Osteoblast (primary cell): ENCODE results near the gene HMGCS2. TPM values are rescaled to one million over a fixed set of nuclear protein-coding genes. Genes with fewer than 3 reads are reported as not detected.

Experiments used
- DNase-seq: peaks from one replicate; pipeline ENCODE4 v3.0.0; 2011; ENCODE audit warnings: low spot score, mixed read lengths; ENCODE audit not compliant: insufficient read length; ENCODE audit errors: missing footprints
- H2AFZ ChIP-seq: 2 replicates; pipeline ENCODE4 v1.6.0; 2011; ENCODE audit warnings: mild to moderate bottlenecking, low read length
- H3K27ac ChIP-seq: 2 replicates; pipeline ENCODE4 v1.5.1; 2011; ENCODE audit warnings: mild to moderate bottlenecking, low read depth, low read length, moderate library complexity
- H3K27me3 ChIP-seq: 2 replicates; pipeline ENCODE4 v1.6.0; 2012; ENCODE audit warnings: mild to moderate bottlenecking, control low read depth, inconsistent platforms, low read length, moderate library complexity; ENCODE audit not compliant: insufficient read depth
- H3K36me3 ChIP-seq: 2 replicates; pipeline ENCODE4 v1.5.1; 2011; ENCODE audit warnings: mild to moderate bottlenecking, low read length, control low read depth, moderate library complexity; ENCODE audit not compliant: insufficient read depth
- H3K4me1 ChIP-seq: 2 replicates; pipeline ENCODE4 v1.5.1; 2011; ENCODE audit warnings: mild to moderate bottlenecking, low read length, control low read depth, moderate library complexity; ENCODE audit not compliant: insufficient read depth
- H3K4me2 ChIP-seq: 2 replicates; pipeline ENCODE4 v1.6.0; 2011; ENCODE audit warnings: mild to moderate bottlenecking, low read length; ENCODE audit not compliant: insufficient read depth
- H3K4me3 ChIP-seq: fragments of 200-600 bp; sonication (generic); 3 replicates; pipeline ENCODE4 v1.5.1; 2012; ENCODE audit warnings: mild to moderate bottlenecking, low read length, inconsistent platforms; ENCODE audit not compliant: insufficient read depth
- H3K79me2 ChIP-seq: 2 replicates; pipeline ENCODE4 v1.6.0; 2012; ENCODE audit warnings: mild to moderate bottlenecking, low read length, control low read depth, inconsistent platforms; ENCODE audit not compliant: insufficient read depth
- H3K9me3 ChIP-seq: 2 replicates; pipeline ENCODE4 v1.5.1; 2011; ENCODE audit warnings: low read depth, low read length, control low read depth
- H4K20me1 ChIP-seq: 2 replicates; pipeline ENCODE4 v1.6.0; 2012; ENCODE audit warnings: mild to moderate bottlenecking, low read length, control low read depth; ENCODE audit not compliant: insufficient read depth
- CTCF ChIP-seq: IDR thresholded peaks from 2 replicates; pipeline ENCODE4 v1.5.1; 2011; ENCODE audit warnings: mild to moderate bottlenecking, low read depth, low read length, moderate library complexity; ENCODE audit errors: extremely low read depth
- total RNA-seq: library from RNA; depleted of rRNA; stranded (reverse); fragments of >200 nt; gene quantifications from 2 replicates; pipeline ENCODE4 v1.2.3, GENCODE V29; 2012

HMGCS2 gene
- total RNA-seq, 1 donor = not detected

GRCh38 chr1:119784191-119784781, 15.6 kb upstream of the HMGCS2 start:
- no peak for TF ChIP-seq CTCF

GRCh38 chr1:119783354-119784185, 14.9 kb upstream of the HMGCS2 start:
- Histone ChIP-seq H3K36me3 (no peaks in the 10 kb centered on the region), H3K79me2 (no peaks in the 10 kb centered on the region), H3K9me3 (no peaks in the 10 kb centered on the region), H4K20me1 (no peaks in the 10 kb centered on the region), H3K4me2 (no peak overlapping the region), H3K4me3 (no peak overlapping the region), H2AFZ (no peak overlapping the region), H3K4me1 (peaks cover 7% of the 10 kb centered on the region), H3K27ac (no peak overlapping the region), H3K27me3 (peaks cover 19% of the 10 kb centered on the region)
- DNase-seq = no peak
- no peak for TF ChIP-seq CTCF

More at GRCh38 chr1:119784191-119784781, 15.6 kb upstream of the HMGCS2 start:
- no peaks in the 10 kb centered on the region for H4K20me1 ChIP-seq
- H3K27me3 ChIP-seq = peaks cover 19% of the 10 kb centered on the region
- peaks cover 7% of the 10 kb centered on the region for H3K4me1 ChIP-seq
- H3K79me2 ChIP-seq = no peaks in the 10 kb centered on the region
- no peak for DNase-seq
- no peak overlapping the region for H3K27ac ChIP-seq
- no peaks in the 10 kb centered on the region for H3K36me3 ChIP-seq
- no peak overlapping the region for H3K4me2 ChIP-seq
- H3K4me3 ChIP-seq = no peak overlapping the region
- H3K9me3 ChIP-seq = no peaks in the 10 kb centered on the region
- no peak overlapping the region for H2AFZ ChIP-seq

- H3K27me3 ChIP-seq = peaks cover 19% of the 10 kb centered on the region
- H3K9me3 ChIP-seq = no peaks in the 10 kb centered on the region
- H3K79me2 ChIP-seq = no peaks in the 10 kb centered on the region
- H2AFZ ChIP-seq = no peak overlapping the region
- H3K27ac ChIP-seq = no peak overlapping the region
- no peak overlapping the region for H3K4me3 ChIP-seq
- peaks cover 3% of the 10 kb centered on the region for H3K4me1 ChIP-seq
- H4K20me1 ChIP-seq = no peaks in the 10 kb centered on the region
- no peaks in the 10 kb centered on the region for H3K36me3 ChIP-seq
- TF ChIP-seq CTCF = no peak
- DNase-seq = no peak
- H3K4me2 ChIP-seq = no peak overlapping the region
Observed at GRCh38 chr1:119782631-119783325, 14.1 kb upstream of the HMGCS2 start.
